Cardiac muscle cell (in vitro differentiated cells and primary cell): ENCODE measurements around the gene PIWIL1. TPM values are rescaled to one million over a fixed set of nuclear protein-coding genes. Genes with fewer than 3 reads are reported as not detected.

Experiments used
- DNase-seq, 2 donors: peaks; one replicate each; pipeline versions ENCODE4 v3.0.0 to v3.0.0-alpha.2; 2010 to 2017; ENCODE audit warnings: low read depth in 1 of 2, low spot score in 1 of 2
- H3K27ac ChIP-seq: fragments of 200-600 bp; sonication (generic); 2 replicates; pipeline ENCODE4 v1.5.1; 2016
- H3K27me3 ChIP-seq: fragments of 200-600 bp; sonication (generic); 2 replicates; pipeline ENCODE4 v1.6.0; 2016; ENCODE audit warnings: control low read depth
- H3K36me3 ChIP-seq: fragments of 200-600 bp; sonication (generic); 2 replicates; pipeline ENCODE4 v1.5.1; 2016; ENCODE audit warnings: control low read depth
- H3K4me1 ChIP-seq: fragments of 200-600 bp; sonication (generic); 2 replicates; pipeline ENCODE4 v1.8.1; 2017; ENCODE audit warnings: low read depth, mild to moderate bottlenecking, mixed run types
- H3K4me3 ChIP-seq: fragments of 200-600 bp; sonication (generic); 2 replicates; pipeline ENCODE4 v1.5.1; 2016; ENCODE audit warnings: mild to moderate bottlenecking
- H3K9me3 ChIP-seq: fragments of 200-600 bp; sonication (generic); 2 replicates; pipeline ENCODE4 v1.5.1; 2017; ENCODE audit warnings: low read depth, mild to moderate bottlenecking, control low read depth
- polyA plus RNA-seq: library from polyadenylated mRNA; unstranded; fragments of >200 nt; fragmentation: Nextera tagmentation; extraction: Ambion mirVana; gene quantifications from 2 replicates; pipeline ENCODE4 v1.2.1, GENCODE V29; 2016
- total RNA-seq: library from RNA; depleted of rRNA; stranded (reverse); fragments of >200 nt; gene quantifications from 2 replicates; pipeline ENCODE4 v1.2.3, GENCODE V29; 2016
- TF ChIP-seq, protein P1 (sequence below): IDR thresholded peaks from 2 replicates; pipeline ENCODE4 v1.5.1; 2012; ENCODE audit warnings: low read depth, mild to moderate bottlenecking, low read length

PIWIL1 gene
- total and polyA plus RNA-seq, 2 experiments from 2014 or later, result not detected

DNA sequence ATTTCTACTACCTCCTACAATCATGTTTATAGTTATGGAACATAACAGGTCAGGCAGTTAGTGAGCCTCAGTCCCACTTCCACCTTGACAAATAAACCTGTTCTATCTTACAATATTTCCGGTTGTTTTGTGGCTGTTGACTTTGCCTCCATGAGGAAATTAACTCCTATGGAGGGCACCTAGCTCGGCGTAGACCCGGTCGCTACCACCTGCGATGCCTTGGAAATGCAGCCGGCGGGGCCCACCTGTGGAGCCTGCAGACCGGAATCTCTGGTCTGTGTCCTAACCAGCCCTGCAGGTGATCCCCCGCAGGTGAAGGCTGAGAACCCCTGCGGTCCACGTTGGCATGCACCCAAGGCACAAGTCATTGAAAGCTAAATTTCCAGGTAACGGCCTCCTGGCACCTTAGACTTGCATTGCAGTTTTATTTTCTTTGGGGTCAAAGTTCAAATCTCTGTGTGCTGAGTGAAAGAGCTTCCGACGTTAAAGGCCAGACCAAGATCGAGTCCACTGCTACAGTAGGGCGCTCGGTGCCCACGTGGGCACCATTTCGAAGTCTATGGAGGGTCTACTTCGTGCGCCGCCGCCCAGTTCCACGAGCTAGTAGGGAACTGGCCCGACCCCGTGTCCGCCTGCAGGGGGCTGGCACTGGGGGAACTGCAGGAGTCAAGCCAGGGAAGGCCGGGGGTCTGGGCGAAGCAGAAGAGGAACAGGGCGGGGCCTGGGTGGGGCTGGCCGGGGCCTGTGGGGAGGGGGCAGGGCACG is 782 bp upstream of the PIWIL1 start:
- H3K4me3 ChIP-seq, result no peak overlapping the region
- H3K27ac ChIP-seq, result no peak overlapping the region
- TF ChIP-seq, protein P1, sequence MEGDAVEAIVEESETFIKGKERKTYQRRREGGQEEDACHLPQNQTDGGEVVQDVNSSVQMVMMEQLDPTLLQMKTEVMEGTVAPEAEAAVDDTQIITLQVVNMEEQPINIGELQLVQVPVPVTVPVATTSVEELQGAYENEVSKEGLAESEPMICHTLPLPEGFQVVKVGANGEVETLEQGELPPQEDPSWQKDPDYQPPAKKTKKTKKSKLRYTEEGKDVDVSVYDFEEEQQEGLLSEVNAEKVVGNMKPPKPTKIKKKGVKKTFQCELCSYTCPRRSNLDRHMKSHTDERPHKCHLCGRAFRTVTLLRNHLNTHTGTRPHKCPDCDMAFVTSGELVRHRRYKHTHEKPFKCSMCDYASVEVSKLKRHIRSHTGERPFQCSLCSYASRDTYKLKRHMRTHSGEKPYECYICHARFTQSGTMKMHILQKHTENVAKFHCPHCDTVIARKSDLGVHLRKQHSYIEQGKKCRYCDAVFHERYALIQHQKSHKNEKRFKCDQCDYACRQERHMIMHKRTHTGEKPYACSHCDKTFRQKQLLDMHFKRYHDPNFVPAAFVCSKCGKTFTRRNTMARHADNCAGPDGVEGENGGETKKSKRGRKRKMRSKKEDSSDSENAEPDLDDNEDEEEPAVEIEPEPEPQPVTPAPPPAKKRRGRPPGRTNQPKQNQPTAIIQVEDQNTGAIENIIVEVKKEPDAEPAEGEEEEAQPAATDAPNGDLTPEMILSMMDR, result no peak
- no peaks in the 10 kb centered on the region for H3K4me1 ChIP-seq
- no peaks in the 10 kb centered on the region for H3K36me3 ChIP-seq
- no peaks in the 10 kb centered on the region for H3K9me3 ChIP-seq
- DNase-seq, result no peak
- H3K27me3 ChIP-seq, result peaks cover 72% of the 10 kb centered on the region

DNA sequence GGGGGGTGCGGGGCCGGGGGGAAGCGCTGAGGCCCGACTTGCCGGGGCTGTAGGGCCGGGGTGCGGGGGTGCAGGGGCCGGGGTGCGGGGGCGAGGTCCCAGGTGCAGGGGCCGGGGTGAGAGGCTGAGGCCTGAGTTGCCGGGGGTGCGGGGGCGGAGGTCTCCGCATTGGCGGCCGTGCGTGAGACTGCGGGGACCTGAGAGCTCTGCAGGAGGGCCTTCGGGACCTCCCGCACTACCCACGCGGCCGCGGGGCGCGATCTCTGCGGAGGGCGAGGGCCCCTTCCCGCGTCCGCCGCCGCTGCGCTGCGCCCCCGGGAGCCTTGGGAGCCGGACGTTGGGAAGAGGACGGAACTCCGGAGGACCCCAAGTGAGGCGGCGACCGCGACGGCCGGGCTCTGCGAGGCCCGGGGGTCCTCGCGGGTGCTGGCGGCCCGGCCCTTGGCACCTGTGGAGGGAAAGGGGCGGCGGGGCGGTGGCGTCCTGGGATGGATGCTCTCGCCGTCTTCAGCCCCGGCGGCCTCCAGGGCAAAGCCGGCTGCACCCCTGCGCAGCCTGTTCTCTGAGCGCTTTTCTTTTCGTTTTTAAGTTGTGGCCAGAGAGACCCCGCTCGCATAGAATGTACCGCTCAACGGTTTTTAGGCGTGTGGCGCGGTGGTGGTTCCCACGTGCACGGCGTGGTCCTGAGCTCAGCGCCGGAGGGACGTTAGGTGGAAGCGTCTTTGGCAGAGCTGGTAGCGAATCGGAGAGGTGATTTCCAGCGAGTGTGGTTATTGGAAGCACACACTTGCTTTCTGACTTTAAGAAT is 1.3 kb downstream of the PIWIL1 start:
- no peaks in the 10 kb centered on the region for H3K36me3 ChIP-seq
- H3K27ac ChIP-seq, result no peak overlapping the region
- no peak overlapping the region for H3K4me3 ChIP-seq
- H3K27me3 ChIP-seq, result peaks cover 65% of the 10 kb centered on the region
- TF ChIP-seq, protein P1, result no peak
- no peaks in the 10 kb centered on the region for H3K4me1 ChIP-seq
- no peak for DNase-seq
- no peaks in the 10 kb centered on the region for H3K9me3 ChIP-seq

DNA sequence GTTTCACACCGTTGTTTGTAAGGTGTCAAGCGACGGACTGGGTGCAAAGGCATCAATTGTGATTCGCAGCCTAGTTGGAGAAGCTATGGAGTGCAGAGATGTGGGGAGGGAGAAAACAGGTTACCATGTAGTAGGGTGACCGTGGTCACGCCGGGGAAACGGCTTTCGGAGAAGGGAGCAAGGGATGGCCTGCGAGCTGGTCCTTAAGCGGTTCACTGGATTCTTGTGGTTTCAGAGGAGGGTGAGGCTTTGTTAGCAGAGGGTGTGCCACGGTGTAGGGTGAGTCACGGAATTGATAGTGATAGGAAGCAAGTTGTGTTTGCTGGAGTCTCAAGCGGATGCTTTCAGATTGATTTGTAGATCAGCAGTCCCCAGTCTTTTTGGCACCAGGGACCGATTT is 2.3 kb downstream of the PIWIL1 start:
- no peak for DNase-seq
- TF ChIP-seq, protein P1, result no peak
- no peak overlapping the region for H3K4me3 ChIP-seq
- no peaks in the 10 kb centered on the region for H3K9me3 ChIP-seq
- H3K36me3 ChIP-seq, result no peaks in the 10 kb centered on the region
- H3K4me1 ChIP-seq, result no peaks in the 10 kb centered on the region
- H3K27me3 ChIP-seq, result peaks cover 57% of the 10 kb centered on the region
- H3K27ac ChIP-seq, result no peak overlapping the region

DNA sequence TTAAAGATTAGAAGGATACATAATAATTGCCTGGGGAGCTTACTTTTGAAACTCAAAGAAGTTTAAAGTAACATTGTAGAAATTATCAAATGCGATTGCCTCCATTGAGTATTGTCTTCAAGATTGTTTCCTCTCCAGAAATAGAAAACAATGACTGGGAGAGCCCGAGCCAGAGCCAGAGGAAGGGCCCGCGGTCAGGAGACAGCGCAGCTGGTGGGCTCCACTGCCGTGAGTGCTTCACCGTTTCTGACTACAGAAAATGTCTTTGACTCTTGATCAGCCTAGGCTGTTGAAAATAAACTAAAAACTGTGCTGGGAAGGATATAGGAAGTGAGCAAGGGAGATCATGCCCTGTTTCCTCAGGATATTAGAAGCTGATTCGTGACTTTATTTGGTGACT is 4.8 kb downstream of the PIWIL1 start:
- Histone ChIP-seq H3K4me1 (no peaks in the 10 kb centered on the region), H3K36me3 (no peaks in the 10 kb centered on the region), H3K9me3 (no peaks in the 10 kb centered on the region), H3K27me3 (peaks cover 42% of the 10 kb centered on the region), H3K27ac (no peak overlapping the region), H3K4me3 (no peak overlapping the region)
- TF ChIP-seq, protein P1, result no peak
- no peak for DNase-seq

DNA sequence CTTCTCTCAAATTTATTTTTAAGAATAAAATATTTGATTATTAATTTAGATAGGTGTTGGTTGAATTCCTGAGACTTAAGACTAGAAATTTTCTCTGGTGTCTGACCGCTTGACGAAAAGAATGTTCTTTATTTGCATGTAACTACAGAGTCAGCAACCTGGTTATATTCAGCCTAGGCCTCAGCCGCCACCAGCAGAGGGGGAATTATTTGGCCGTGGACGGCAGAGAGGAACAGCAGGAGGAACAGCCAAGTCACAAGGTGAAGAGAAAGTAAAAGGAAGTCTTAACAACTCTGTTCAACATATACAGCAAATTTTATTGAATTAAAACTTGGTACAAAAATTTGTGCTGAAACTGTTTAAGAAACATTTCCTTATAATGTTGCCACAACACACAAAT is 5.2 kb downstream of the PIWIL1 start:
- no peak overlapping the region for H3K27ac ChIP-seq
- H3K36me3 ChIP-seq, result no peaks in the 10 kb centered on the region
- no peaks in the 10 kb centered on the region for H3K4me1 ChIP-seq
- no peaks in the 10 kb centered on the region for H3K9me3 ChIP-seq
- H3K27me3 ChIP-seq, result peaks cover 39% of the 10 kb centered on the region
- no peak overlapping the region for H3K4me3 ChIP-seq
- no peak for DNase-seq
- TF ChIP-seq, protein P1, result no peak
